AG09319 (cell line): ENCODE results near the gene PCSK5.

Source experiments
- DNase-seq: peaks from one replicate; pipeline ENCODE4 v3.0.0-alpha.2; 2010; ENCODE audit warnings: low read depth; ENCODE audit errors: extremely low read depth
- TF ChIP-seq, protein P1 (sequence below): IDR thresholded peaks from 2 replicates; pipeline ENCODE4 v1.5.1; 2011; ENCODE audit warnings: low read depth, mild to moderate bottlenecking, inconsistent platforms, low read length, moderate library complexity

PCSK5 gene

DNA sequence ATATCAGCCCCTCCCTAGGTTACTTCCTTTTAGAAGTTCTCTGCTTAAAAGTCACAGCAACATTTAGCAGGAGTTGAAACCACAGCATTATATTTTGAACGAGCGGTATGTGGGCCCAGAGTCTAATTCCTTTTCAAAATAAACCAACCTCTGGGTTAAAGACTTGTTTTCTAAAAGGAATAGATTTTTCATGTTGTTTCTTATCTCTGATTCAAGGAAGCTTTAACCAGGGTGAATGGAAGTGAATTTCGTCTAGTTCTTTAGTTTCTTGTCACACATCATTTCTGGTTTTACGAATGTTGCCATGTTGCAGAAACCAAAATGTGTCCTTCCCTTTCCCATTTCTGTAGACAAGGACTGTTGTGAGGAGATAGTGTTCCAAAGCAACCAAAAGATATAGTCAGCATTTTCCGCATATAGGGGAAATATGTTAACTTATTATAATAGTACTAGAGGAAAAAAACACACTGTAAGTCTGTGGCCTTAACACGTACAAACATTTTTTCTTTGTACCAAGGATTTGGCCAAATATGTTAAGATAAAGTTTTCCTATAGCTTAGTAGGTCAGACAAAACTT is 142.4 kb downstream of the PCSK5 start:
- TF ChIP-seq, protein P1, sequence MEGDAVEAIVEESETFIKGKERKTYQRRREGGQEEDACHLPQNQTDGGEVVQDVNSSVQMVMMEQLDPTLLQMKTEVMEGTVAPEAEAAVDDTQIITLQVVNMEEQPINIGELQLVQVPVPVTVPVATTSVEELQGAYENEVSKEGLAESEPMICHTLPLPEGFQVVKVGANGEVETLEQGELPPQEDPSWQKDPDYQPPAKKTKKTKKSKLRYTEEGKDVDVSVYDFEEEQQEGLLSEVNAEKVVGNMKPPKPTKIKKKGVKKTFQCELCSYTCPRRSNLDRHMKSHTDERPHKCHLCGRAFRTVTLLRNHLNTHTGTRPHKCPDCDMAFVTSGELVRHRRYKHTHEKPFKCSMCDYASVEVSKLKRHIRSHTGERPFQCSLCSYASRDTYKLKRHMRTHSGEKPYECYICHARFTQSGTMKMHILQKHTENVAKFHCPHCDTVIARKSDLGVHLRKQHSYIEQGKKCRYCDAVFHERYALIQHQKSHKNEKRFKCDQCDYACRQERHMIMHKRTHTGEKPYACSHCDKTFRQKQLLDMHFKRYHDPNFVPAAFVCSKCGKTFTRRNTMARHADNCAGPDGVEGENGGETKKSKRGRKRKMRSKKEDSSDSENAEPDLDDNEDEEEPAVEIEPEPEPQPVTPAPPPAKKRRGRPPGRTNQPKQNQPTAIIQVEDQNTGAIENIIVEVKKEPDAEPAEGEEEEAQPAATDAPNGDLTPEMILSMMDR = no peak

GRCh38 chr9:76034049-76034448 is 143.6 kb downstream of the PCSK5 start:
- no peak for DNase-seq
- TF ChIP-seq, protein P1 = no peak

More for the DNA sequence above, 142.4 kb downstream of the PCSK5 start:
- no peak for DNase-seq

DNA sequence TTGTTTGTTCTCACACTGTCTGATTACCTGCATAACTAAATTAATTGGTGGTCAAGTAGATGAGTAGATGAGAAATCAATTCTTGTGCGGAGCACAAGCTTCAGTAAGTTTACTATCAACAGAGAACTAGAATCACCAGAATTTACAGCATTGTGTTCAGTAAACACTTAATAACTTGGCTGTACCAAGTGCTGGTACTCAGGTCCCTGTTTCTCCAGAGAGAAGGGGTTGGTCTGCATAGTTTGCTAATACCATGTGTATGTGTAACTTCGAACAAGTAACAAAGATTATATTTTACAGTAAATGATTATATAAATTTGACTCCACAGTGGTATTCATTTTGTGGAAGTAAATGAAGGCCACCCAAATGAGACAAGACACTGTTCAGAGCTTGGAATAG is 146.3 kb downstream of the PCSK5 start:
- TF ChIP-seq, protein P1 = no peak

GRCh38 chr9:76037587-76038225 is 147.2 kb downstream of the PCSK5 start:
- TF ChIP-seq, protein P1 = no peak
- no peak for DNase-seq

More for the DNA sequence above, 146.3 kb downstream of the PCSK5 start:
- DNase-seq = no peak

DNA sequence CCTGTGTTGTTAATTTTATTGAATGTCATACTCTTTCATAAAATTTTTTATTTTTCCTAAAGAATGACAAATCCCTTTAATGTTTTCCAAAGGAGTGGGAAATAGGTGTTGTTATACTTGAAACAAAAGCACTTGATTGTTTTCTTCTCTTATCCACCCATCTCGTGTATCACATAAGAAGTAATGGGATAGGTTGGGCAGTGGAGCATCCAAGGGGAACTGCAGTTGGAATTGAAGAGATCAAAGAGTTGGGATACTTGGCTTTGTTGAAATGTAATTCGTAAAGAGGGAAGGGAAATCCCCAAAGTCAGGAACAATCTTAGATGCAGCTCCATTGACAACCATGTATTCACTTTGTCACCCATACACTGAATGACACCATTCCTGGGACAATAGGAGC is 148.0 kb downstream of the PCSK5 start:
- no peak for DNase-seq

GRCh38 chr9:76044266-76044819 is 153.9 kb downstream of the PCSK5 start:
- DNase-seq = no peak
- TF ChIP-seq, protein P1 = no peak

More for the DNA sequence above, 148.0 kb downstream of the PCSK5 start:
- TF ChIP-seq, protein P1 = no peak

- no peak for DNase-seq
- TF ChIP-seq, protein P1 = no peak
Measured at GRCh38 chr9:76045221-76045620, 154.7 kb downstream of the PCSK5 start.
